A549 (cell line): ENCODE measurements around the gene GPR35. TPM values are rescaled to one million over a fixed set of nuclear protein-coding genes. Genes with fewer than 3 reads are reported as not detected.

Source experiments
- ATAC-seq, 2 experiments: fragments of 200-7000 bp in 1 of 2; fragments of >200 bp in 1 of 2; cut with Nextera tagmentation in 1 of 2; cut with Tn5 transposase in 1 of 2; 3 replicates each; pipeline versions ENCODE4 v1.8.0 to v1.9.1; 2018 to 2020; ENCODE audit warnings: mild to moderate bottlenecking in 1 of 2, moderate library complexity in 1 of 2
- CTCF ChIA-PET: fragments of 300-600 bp; sonication (Branson Sonifier 250); formaldehyde crosslinking; extraction: SDS; loops from one replicate; lab custom pipeline; 2021; ENCODE audit warnings: antibody characterized with exemption, inconsistent platforms; lab: Yijun Ruan, JAX
- POLR2A ChIA-PET: fragments of 350-600 bp; formaldehyde crosslinking; extraction: SDS; loops from one replicate; lab custom pipeline; 2021; ENCODE audit warnings: antibody characterized with exemption, inconsistent platforms; lab: Yijun Ruan, JAX
- DNase-seq, 2 experiments: peaks; one replicate each; pipeline versions ENCODE4 v3.0.0 to v3.0.0-alpha.2; 2011 to 2016; ENCODE audit warnings: low read depth in 1 of 2, low spot score in 1 of 2
- FAIRE-seq: peaks from 2 replicates; lab custom pipeline; 2011; peaks lifted over from hg19 to GRCh38; lab: Jason Lieb, UNC
- H3K27ac ChIP-seq, 2 experiments: fragments of >200 bp; sonication (Bioruptor Twin); formaldehyde crosslinking; 3 replicates each; pipeline ENCODE4 v1.5.1; 2016 to 2017
- H3K4me1 ChIP-seq: fragments of >200 bp; sonication (Bioruptor Twin); formaldehyde crosslinking; 3 replicates; pipeline ENCODE4 v1.6.1; 2016
- H3K4me2 ChIP-seq: fragments of >200 bp; sonication (Bioruptor Twin); formaldehyde crosslinking; 3 replicates; pipeline ENCODE4 v1.6.1; 2016
- H3K4me3 ChIP-seq: fragments of >200 bp; sonication (Bioruptor Twin); formaldehyde crosslinking; 3 replicates; pipeline ENCODE4 v1.5.1; 2016
- H3K9me3 ChIP-seq: fragments of >200 bp; sonication (Bioruptor Twin); formaldehyde crosslinking; 3 replicates; pipeline ENCODE4 v1.6.1; 2016
- BHLHE40 ChIP-seq: IDR thresholded peaks from 2 replicates; pipeline ENCODE4 v1.6.1; 2012; ENCODE audit warnings: low read depth, low read length, inconsistent platforms
- CBX8 ChIP-seq: fragments of 200-600 bp; sonication (generic); IDR thresholded peaks from 2 replicates; pipeline ENCODE4 v1.6.1; 2016
- CEBPB ChIP-seq, 2 experiments: fragments of >200 bp in 1 of 2; sonication (Bioruptor Twin) in 1 of 2; formaldehyde crosslinking in 1 of 2; IDR thresholded peaks; 2 replicates each; pipeline ENCODE4 v1.6.1; 2012 to 2016
- CTCF ChIP-seq: fragments of >200 bp; sonication (Bioruptor Twin); formaldehyde crosslinking; IDR thresholded peaks from 3 replicates; pipeline ENCODE4 v1.5.1; 2016
- EP300 ChIP-seq, 2 experiments: fragments of >200 bp; sonication (Bioruptor Twin); formaldehyde crosslinking; IDR thresholded peaks; 2 replicates in 1 of 2; 3 replicates in 1 of 2; pipeline ENCODE4 v1.6.1; 2016 to 2017
- FOXS1 ChIP-seq: fragments of 250-450 bp; sonication (Bioruptor Pico); IDR thresholded peaks from 2 replicates; pipeline ENCODE4 v1.5.0; 2020; ENCODE audit warnings: mild to moderate bottlenecking, moderate library complexity
- HDAC2 ChIP-seq: fragments of 200-600 bp; sonication (generic); IDR thresholded peaks from 2 replicates; pipeline ENCODE4 v1.6.1; 2016
- HEYL ChIP-seq: fragments of 250-450 bp; sonication (Bioruptor Pico); IDR thresholded peaks from 2 replicates; pipeline ENCODE4 v1.8.0; 2021; ENCODE audit warnings: mild to moderate bottlenecking, moderate library complexity
- HMGXB4 ChIP-seq: fragments of 250-450 bp; sonication (Bioruptor Pico); IDR thresholded peaks from 2 replicates; pipeline ENCODE4 v1.5.0; 2021; ENCODE audit warnings: mild to moderate bottlenecking, moderate library complexity, borderline replicate concordance
- HOXB5 ChIP-seq: fragments of 250-450 bp; sonication (Bioruptor Pico); IDR thresholded peaks from 2 replicates; pipeline ENCODE4 v1.5.0; 2020; ENCODE audit warnings: mild to moderate bottlenecking, moderate library complexity
- JUNB ChIP-seq: fragments of >200 bp; sonication (Bioruptor Twin); formaldehyde crosslinking; IDR thresholded peaks from 2 replicates; pipeline ENCODE4 v1.6.1; 2016
- KDM1A ChIP-seq: fragments of 200-600 bp; sonication (generic); IDR thresholded peaks from 2 replicates; pipeline ENCODE4 v1.6.1; 2016; ENCODE audit warnings: low read depth, mild to moderate bottlenecking
- MAFK ChIP-seq: fragments of 450-650 bp; IDR thresholded peaks from 2 replicates; pipeline ENCODE4 v1.6.1; 2014; ENCODE audit not compliant: partially characterized antibody
- NFE2L2 ChIP-seq: fragments of 150-350 bp; conservative IDR thresholded peaks from 2 replicates; pipeline ENCODE4 v1.6.1; 2014; ENCODE audit warnings: low read length
- NR3C1 ChIP-seq: fragments of >200 bp; sonication (Bioruptor Twin); formaldehyde crosslinking; IDR thresholded peaks from 3 replicates; pipeline ENCODE4 v1.6.1; 2017
- POLR2A ChIP-seq: IDR thresholded peaks from 2 replicates; pipeline ENCODE4 v1.6.1; 2012; ENCODE audit warnings: mild to moderate bottlenecking, low read length
- RARB ChIP-seq: fragments of 250-450 bp; sonication (Bioruptor Pico); IDR thresholded peaks from 2 replicates; pipeline ENCODE4 v1.8.0; 2021; ENCODE audit warnings: mild to moderate bottlenecking, moderate library complexity
- RNF2 ChIP-seq: fragments of 200-600 bp; sonication (generic); IDR thresholded peaks from 2 replicates; pipeline ENCODE4 v1.6.1; 2016; ENCODE audit warnings: low read depth, mild to moderate bottlenecking, antibody characterized with exemption, moderate library complexity, borderline replicate concordance
- SREBF2 ChIP-seq: fragments of 450-650 bp; IDR thresholded peaks from 2 replicates; pipeline ENCODE4 v1.6.1; 2014; ENCODE audit warnings: mild to moderate bottlenecking, moderate library complexity
- TFCP2L1 ChIP-seq: fragments of 250-450 bp; sonication (Bioruptor Pico); IDR thresholded peaks from 2 replicates; pipeline ENCODE4 v1.5.0; 2021; ENCODE audit warnings: mild to moderate bottlenecking
- USF2 ChIP-seq: fragments of 450-650 bp; IDR thresholded peaks from 2 replicates; pipeline ENCODE4 v1.6.1; 2014; ENCODE audit warnings: antibody characterized with exemption
- WGBS: methylation state at CpG from one replicate; pipeline ENCODE4 v1.1.6; 2017; ENCODE audit errors: missing lambda C conversion rate; 5-methylcytosine and 5-hydroxymethylcytosine counted together
- polyA plus RNA-seq, 4 experiments: library from polyadenylated mRNA; depleted of rRNA in 3 of 4; stranded (reverse); fragments of >200 nt; fragmentation: RNase III in 1 of 4; extraction: RNeasy Plus Mini Kit Qiagen cat#74134 plus additional on column Dnase treatment in 1 of 4; gene quantifications; 2 replicates in 3 of 4; 3 replicates in 1 of 4; pipeline ENCODE4 v1.2.3, GENCODE V29; 2011 to 2017
- TF ChIP-seq, protein P1 (sequence below): fragments of 200-600 bp; sonication (generic); IDR thresholded peaks from 2 replicates; pipeline ENCODE4 v1.6.1; 2016; ENCODE audit warnings: antibody characterized with exemption, mild to moderate bottlenecking, moderate library complexity

Gene GPR35
- polyA plus RNA-seq, 2 of the 4 experiments (the other 2 are of a cell fraction) = 0.65 to 0.90 TPM

DNA sequence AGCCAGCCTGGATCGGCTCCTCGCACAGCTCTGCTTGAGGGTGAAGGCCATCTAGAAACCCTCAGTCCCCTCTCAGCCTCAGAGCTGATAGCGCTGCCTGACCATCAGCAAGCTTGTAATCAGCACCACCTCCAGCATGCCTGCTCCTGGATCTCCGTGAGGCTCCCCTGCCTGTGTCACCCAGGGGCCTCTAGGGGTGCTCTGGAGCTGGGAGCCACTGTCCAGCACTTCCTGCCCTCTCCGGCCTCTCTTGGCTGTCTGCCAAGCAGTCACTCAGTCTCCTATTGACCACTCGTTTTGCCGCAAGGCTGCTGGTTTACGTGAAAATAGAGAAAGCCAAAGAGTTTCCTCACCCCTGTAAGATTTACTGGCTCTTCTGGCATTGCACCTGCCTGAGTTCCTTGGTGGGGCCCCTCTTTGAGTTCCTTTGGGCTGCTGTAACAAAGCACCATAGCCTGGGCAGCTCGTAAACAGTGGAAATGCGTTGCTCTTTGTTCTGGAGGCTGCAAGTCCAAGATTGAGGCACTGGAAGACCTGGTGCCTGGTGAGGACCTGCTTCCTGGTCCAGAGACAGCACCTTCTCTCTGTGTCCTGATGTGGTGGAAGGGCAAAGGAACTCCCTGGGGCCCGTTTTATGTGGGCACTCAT, 20.9 kb upstream of the GPR35 start (continued):
- TF ChIP-seq NFE2L2 (no peak), TFCP2L1 (no peak), SREBF2 (no peak), BHLHE40 (no peak), USF2 (no peak), RARB (CRISPR knock-in tag) (no peak), KDM1A (no peak), HOXB5 (CRISPR knock-in tag) (no peak), CBX8 (no peak), JUNB (no peak), CEBPB (IDR thresholded peaks at IDR 0.05) (no peak), HDAC2 (no peak), FOXS1 (no peak)
- TF ChIP-seq, protein P1, sequence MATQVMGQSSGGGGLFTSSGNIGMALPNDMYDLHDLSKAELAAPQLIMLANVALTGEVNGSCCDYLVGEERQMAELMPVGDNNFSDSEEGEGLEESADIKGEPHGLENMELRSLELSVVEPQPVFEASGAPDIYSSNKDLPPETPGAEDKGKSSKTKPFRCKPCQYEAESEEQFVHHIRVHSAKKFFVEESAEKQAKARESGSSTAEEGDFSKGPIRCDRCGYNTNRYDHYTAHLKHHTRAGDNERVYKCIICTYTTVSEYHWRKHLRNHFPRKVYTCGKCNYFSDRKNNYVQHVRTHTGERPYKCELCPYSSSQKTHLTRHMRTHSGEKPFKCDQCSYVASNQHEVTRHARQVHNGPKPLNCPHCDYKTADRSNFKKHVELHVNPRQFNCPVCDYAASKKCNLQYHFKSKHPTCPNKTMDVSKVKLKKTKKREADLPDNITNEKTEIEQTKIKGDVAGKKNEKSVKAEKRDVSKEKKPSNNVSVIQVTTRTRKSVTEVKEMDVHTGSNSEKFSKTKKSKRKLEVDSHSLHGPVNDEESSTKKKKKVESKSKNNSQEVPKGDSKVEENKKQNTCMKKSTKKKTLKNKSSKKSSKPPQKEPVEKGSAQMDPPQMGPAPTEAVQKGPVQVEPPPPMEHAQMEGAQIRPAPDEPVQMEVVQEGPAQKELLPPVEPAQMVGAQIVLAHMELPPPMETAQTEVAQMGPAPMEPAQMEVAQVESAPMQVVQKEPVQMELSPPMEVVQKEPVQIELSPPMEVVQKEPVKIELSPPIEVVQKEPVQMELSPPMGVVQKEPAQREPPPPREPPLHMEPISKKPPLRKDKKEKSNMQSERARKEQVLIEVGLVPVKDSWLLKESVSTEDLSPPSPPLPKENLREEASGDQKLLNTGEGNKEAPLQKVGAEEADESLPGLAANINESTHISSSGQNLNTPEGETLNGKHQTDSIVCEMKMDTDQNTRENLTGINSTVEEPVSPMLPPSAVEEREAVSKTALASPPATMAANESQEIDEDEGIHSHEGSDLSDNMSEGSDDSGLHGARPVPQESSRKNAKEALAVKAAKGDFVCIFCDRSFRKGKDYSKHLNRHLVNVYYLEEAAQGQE = peak; percentile 63
- TF ChIP-seq, all 56 proteins: peak for 3

DNA sequence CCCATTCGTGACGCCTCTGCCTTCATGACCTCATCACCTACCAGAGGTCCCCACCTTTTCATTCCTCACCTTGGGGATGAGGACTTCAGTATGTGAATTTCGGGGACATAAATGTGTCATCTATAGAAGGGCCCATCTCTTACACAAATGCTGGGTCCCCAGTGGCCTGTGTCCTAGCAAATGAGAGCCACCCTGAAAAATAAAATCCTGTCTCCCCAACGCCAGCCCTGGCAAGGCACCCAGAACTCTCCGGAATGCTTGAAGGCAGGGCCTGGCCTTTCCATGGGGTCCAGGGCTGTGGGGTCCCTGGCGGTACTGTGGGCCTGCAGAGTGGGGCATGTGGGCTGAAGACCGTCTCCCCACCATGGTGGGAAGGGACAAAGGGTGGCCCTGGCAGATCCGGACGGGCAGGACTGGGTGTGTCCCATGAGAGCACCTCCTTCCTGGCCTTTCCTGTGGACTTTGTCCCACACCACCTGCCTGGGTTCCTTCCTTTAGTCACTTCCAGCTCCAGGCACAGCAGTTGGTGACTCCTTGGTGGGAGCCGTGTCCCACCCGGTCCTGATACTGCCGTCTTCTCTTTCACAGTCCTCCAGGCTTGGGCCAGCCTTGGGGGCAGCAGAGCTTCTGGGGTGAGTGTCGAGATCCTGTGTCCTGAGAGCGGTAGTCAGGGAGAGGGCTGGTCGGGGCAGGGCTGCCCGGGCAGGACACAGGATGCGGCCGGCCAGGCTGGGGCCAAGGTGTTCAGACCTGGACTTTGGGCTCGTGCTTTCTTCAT, 20.2 kb upstream of the GPR35 start:
- ChIA-PET CTCF (interaction anchor here (0.6 to 1.9 kb wide), 8 partner anchors 11 to 106 kb away, joined by 3 to 5 read pairs (median 3); no protein-coding TSS in a partner anchor), POLR2A (no interaction called here)
- ATAC-seq = no peak; a peak in 1 of 6 replicates
- Histone ChIP-seq H3K9me3 (no peaks in the 10 kb centered on the region), H3K4me2 (peak overlapping the region; percentile 36; the same call in 2 of the 3 replicates), H3K4me3 (no peak overlapping the region), H3K27ac (no peak overlapping the region), H3K4me1 (peaks cover 13% of the 10 kb centered on the region)
- FAIRE-seq = no peak
- TF ChIP-seq HDAC2 (no peak), HEYL (CRISPR knock-in tag) (no peak), KDM1A (no peak), POLR2A (no peak), EP300 (IDR thresholded peaks at IDR 0.05) (no peak), NR3C1 (no peak), HMGXB4 (CRISPR knock-in tag) (no peak), RNF2 (no peak), CTCF (no peak), HOXB5 (CRISPR knock-in tag) (no peak), MAFK (no peak)
- WGBS = 78% methylated on average over 18 of the region's 19 CpGs
- no peak for DNase-seq
